OCI-LY7 (cell line): ENCODE results near the gene SGSM1.

ENCODE experiments used
- CTCF ChIP-seq: fragments of 200-600 bp; sonication (generic); conservative IDR thresholded peaks from 2 replicates; pipeline ENCODE4 v1.5.1; 2014; ENCODE audit warnings: mild to moderate bottlenecking, antibody characterized with exemption, low read length, moderate library complexity, mixed read lengths
- EZH2phosphoT487 ChIP-seq: fragments of 200-600 bp; sonication (generic); IDR thresholded peaks from 2 replicates; pipeline ENCODE4 v1.6.1; 2018; ENCODE audit warnings: low read depth, borderline replicate concordance, mild to moderate bottlenecking, mixed run types, antibody characterized with exemption, low read length, moderate library complexity, mixed read lengths

GRCh38 chr22:24944217-24944937, 138.4 kb downstream of the SGSM1 start:
- TF ChIP-seq CTCF (no peak), EZH2phosphoT487 (no peak)
